Germinal center (tissue), 1 donor: Measurements from ENCODE around the gene GTF2H4.
"Not testable (repeated sequence)": the region's sequence is repeated elsewhere in the genome, so short reads cannot be mapped to it uniquely, and the experiment has no call there.

Experiments used
- DNase-seq: peaks from one replicate; pipeline ENCODE4 v3.0.0; 2012; ENCODE audit warnings: mixed read lengths, low spot score

Gene GTF2H4

DNA sequence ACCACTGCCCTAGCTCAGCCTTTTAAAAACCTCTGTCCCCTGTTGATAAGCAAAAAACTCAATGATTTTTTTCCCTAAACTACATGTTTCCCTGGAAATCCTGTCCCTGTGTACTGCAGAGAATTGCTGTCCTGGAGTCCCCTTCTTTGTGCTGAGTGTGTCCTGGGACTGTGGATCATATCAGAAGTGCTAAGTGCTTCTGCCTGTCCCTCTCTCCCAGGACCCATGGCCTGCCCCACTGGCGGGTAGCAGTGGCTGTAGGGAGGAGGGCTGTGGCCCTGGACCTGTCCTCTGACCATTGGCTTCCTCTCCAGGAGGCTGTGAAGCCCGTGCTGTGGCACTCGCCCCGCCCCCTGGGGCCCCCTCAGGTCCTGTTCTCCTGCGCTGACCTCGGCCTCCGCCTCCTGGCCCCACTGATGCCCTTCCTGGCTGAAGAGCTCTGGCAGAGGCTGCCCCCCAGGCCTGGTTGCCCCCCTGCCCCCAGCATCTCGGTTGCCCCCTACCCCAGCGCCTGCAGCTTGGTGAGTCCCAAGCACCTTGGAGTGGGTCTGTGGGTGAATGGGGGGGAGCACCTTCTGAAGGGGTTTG is 16.1 kb downstream of the GTF2H4 start:
- not testable (repeated sequence) for DNase-seq

DNA sequence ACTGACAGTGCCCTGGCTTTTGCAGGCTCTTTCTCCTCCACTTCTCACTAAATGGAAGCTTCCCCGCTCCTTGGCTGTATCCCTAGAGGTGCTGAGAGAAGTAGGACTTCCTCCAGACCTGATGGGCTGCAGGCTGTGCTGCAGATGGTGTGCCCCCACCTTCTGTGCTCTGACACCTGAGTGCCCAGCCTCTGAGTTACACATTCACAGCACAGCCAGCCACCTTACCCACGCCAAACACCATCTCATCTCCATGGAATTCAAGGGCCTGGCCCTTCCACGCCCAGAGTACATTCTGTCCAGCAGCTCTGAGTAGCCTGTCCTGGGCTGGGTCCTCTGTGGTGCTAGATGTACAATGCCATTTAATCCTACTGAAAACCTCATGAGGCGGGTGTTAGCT is 18.6 kb downstream of the GTF2H4 start:
- DNase-seq: no peak

DNA sequence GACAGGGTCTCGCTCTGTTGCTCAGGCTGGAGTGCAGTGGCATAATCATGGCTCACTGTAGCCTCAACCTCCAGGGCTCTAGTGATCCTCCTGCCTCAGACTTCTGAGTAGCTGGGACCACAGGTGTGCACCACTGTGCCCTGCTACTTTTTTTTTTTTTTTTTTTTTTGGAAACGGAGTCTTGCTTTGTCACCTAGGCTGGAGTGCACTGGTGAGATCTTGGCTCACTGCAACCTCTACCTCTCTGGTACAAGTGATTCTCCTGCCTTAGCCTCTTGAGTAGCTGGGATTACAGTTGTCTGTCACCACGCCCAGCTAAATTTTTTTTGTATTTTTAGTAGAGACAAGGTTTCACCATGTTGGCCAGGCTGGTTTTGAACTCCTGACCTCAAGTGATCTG is 19.1 kb downstream of the GTF2H4 start:
- not testable (repeated sequence) for DNase-seq

DNA sequence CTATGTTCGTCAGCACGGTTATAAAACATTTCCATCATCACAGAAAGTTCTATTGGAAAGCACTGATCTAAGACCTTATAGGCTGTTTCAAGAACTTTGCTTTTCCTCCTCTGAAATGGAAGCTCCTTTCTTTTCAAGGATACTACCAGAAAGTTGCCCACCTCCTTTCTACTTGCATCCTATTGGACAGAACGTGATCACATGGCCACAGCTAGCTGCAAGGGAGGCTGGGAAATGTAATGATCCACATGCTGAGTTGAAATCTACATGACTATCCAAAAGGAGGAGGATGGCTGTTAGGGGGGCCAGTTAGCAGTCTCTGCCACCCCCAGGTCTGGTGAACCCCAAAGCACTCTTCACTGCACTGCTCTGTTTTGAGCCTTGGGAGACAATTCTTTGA is 20.7 kb downstream of the GTF2H4 start:
- no peak for DNase-seq

DNA sequence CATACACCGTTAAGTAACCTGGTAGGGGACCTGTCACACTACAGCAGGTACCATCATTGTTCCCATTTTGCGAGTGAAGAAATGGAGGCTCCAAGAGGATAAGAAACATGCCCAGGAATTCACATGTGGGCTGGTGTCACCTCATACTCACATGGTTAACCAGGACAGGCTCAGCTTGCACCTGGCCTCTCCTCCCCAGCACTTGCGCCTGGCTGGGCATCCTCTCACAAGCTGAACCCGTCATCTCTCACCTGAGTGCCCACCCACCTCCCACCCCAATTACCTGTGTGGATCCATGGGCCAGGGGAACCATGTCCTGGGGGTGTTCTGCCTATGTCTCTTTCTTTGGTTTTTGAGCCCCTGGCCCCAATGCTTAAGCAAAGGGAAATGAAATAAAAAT is 22.5 kb downstream of the GTF2H4 start:
- DNase-seq: no peak

DNA sequence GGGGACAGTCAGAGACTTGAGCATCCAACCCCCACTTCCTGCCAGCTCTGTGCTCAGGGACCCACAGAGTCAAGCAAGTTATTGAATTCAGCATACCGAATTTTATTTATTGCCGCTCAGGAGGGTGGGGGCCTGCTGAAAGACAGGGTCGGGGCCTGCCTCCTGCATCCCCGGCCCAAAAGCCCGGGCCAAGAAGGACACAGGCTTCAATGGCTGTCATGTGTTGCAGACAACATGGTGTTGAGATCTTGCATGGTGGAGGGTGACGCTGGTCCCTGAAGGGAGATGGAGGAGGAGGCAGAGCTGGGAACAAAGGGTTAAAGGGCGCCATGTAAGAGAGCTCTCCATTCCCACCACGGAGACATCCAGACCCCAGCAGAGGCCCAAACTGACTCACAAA is 23.3 kb downstream of the GTF2H4 start:
- no peak for DNase-seq

DNA sequence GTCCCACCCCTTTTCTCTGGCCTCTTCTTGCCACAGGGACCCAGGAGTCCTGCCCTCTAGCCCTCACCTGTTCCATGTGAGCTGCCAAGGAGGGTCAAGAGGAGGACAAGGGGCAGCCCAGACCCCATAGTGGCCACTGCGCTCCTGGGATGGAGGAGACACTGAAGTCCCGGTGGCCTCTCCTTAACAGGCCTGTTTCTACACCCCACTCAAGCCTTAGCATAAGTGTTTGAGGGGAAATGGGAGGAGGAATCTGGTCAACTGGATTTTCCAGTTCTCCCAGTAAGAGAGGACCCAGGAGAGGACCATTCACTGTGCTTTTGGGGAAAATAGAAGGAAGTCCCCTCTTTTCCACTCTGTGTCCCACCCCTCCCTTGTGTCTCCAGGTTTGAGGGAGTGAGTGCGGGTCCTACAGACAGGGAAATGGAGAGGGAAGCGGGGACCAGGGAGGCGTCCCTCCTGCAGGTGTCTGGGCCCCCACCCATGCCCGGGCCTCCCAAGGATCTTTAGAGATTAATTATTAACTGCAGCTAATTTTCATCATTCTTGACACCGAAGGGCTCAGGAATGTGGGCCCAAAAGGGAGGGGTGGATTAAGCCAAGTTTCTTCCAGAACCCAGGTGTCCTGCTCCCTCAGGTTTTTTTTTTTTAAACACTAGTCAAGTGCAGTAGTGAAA is 24.1 kb downstream of the GTF2H4 start, which contains the start of gene SFTA2:
SFTA2 (minus strand) TSS at position 202 of the 677 bp plus-strand sequence; CDS start at position 128, 74 bp downstream.
- no peak for DNase-seq

DNA sequence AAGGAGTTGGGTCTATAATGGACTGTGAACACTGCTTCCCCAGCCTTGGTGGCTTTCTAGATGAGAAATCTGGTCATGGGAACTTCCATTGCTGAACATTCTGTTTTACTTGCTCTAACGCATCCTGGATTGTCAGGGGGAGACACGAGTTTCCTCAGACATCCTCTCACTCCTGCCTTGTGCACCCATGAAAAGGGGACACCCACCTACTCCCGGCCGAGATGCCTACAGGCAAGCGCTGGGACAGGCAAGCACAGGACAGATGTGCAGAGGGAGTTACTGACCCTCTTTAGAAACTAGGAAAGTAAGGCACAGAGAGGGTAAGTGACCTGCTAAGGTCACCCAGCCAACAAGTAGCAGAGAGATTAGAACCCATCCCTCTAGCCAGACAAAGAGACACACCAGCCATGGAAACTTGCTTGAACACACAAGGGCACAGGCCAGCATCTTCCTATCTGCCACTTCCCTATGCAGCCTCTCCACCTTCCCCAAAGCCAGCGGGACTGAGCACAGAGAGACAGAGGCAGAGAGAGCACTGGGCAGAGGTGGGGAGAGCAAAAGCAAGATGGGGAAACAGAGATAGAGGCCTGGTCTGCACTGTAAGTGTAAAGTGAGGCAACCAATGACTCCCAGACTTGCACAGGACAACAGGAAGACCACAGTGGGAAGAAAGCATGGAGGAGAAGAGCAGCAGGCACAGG is 24.8 kb downstream of the GTF2H4 start:
- DNase-seq: no peak

DNA sequence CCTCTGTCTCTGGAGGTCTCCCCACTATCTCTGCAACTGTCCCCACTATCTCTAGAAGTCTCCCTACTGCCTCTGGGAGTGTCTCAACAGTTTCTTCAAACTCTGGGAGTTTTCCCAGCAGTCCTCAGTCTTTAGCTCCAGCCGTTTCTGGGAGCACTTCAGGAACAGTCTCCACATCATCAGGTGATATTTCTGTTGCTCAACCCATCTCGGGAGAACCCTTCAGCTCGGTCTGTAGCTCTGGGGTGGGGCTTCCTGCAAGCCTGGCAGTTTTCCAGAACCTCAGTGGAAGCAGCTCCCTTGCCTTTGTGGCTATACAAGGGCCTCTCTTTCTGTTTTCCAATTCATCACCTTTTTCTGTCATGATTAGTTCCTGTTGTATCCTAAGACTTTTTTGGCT is 27.0 kb downstream of the GTF2H4 start:
- no peak for DNase-seq

DNA sequence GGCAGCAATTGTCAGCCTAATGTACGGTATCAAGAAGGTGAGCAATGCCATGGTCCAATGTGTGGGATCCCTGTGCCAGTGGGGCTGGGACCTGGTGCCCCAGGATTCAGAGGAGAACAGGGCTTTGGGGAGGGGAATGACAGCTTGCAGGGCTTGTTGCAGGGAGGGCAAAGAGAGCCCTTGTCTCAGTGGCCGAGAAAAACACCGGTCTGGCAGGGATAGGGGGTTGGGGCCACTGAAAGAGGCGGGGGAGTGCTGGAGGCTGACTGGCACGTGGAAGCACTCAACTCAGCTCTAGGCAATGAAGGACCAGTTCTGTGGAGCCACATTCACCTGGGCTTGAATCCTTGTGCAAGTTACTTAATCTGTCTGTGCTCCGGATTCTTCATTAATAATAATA is 29.3 kb downstream of the GTF2H4 start:
- no peak for DNase-seq

DNA sequence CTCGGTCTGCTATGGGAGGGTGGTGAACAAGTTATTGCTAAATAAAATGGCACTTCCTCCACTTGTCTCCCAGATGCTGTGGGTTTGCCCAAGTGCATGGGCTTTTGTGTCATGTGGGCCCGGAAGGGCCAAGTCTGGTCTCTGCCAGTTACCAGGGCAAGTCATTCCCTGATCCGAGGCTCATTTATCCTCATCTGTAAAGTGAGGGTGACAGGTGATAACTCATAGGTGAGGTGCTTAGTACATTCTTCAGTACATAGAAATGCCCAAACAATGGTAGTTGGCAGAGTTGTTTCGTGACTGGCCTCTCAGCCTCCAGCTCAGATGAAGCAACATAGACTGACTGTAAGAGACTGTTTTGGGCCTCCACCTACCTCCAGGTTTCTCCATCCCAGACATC is 30.7 kb downstream of the GTF2H4 start:
- DNase-seq: no peak

DNA sequence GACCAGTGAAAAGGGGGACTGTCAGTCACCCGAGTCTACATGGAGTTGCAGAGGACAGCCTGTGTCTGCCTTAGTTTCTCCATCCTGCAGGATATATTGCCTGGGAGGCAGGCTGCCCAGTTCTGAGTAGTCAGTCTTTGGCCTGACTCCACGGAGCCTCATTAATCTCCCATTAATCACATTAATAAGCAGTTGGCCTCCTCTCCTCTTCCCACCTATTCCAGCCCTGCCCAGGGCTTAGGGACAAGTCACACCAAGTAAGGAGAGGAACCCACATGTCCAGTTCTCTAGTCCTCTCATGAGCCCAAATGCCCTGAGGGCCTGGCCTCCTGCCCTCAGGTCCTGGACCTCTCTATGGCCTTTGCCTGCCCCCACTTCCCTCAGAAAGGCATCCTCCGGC is 31.5 kb downstream of the GTF2H4 start:
- DNase-seq: no peak

DNA sequence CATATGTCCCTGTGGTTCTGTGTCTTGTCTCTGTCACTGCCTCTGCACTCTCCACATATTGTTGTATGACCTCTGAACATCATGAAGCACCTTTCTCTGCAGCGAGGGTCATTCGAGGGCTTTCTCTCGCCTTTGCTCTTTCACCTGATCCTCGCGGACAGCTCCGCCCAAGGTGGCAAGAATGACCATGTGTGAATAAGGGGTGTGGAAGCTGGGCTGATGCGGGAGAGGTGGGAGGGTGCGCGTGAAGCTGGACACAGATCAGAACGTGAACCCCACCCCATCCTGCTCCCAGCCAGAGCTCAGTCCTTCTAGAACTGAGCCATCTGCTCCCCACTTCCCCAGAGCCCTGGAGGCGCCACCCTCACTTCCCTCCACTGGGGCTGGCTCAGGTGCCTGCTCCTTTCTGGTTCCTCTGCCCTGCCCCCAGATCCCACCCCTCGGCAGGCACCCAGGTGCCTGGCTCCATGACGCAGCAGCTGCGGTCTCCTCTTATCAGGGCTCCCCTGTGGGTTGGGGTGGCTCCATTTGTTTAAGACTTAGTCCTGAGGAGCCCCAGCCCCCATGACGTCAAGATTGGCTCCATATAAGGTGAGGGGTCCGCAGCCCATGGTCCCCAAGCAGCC is 32.5 kb downstream of the GTF2H4 start, which contains the start of gene MUCL3:
MUCL3 (plus strand) TSS at position 613 of the 626 bp plus-strand sequence. CDS start 27 bp downstream, outside the sequence.
- no peak for DNase-seq

DNA sequence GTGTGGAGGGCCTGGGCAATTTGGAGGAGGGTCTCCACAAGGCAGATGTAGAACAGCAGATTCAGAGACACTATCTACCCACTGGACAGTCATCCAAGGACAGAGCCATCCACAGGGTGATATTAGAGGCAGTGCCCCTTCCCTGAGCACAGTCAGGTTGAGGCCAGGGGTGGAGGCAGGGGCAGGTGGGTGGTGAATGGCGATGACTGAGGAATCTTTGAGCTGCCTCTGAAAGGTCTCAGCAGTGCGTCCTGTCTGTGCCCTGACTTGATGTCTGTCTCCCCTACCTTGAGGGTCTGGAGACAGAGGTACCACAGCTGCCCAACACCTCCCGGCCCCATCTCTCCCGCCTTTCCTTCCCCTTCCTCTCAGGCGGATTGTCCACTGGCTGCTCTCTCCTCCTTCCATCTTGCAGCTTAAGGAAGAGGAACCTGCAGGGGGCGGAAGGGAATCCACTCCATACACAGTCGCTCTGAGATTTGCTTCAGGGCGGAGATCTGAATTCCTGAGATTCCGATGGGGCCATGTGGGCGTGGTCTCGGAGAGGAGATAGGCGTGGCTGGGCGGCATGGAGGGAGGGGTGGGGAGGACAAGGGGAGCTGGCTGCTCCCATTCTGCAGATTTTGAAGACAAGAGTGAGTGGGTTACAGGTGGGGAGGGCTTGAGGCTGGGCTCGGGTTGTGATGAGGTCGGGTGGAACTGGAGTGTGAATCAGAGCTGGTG is 34.5 kb downstream of the GTF2H4 start:
- no peak for DNase-seq

DNA sequence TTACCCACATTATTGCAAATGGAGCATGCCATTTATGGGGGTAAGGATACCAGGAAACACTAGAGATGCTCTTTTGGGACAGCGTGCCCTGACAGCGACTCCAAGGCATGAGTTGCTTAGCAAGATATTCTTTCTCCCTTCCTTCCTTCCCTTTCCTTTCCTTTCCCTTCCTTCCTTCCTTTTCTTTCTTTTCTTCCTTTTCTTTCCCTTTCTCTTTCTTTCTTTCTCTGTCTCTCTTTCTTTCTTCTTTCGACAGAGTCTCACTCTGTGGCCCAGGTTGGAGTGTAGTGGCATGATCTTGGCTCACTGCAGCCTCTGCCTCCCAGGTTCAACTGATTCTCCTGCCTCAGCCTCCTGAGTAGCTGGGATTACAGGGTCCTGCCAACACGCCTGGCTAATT is 36.0 kb downstream of the GTF2H4 start:
- no peak for DNase-seq

DNA sequence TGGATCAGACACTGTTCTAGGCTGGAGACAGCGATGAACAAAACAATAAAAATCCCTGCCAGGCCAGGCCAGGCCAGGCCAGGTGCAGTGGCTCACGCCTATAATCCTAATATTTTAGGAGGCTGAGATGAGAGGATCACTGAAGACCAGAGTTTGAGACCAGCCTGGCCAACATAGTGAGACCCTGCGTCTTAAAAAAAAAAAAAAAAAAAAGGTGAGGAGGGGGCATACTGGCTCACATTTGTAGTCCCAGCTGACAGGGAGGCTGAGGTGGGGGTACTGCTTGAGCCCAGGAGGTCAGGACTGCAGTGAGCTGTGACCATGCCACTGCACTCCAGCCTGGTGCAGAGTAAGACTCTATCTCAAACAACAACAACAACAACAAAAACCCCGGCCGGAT is 37.3 kb downstream of the GTF2H4 start:
- DNase-seq: no peak

DNA sequence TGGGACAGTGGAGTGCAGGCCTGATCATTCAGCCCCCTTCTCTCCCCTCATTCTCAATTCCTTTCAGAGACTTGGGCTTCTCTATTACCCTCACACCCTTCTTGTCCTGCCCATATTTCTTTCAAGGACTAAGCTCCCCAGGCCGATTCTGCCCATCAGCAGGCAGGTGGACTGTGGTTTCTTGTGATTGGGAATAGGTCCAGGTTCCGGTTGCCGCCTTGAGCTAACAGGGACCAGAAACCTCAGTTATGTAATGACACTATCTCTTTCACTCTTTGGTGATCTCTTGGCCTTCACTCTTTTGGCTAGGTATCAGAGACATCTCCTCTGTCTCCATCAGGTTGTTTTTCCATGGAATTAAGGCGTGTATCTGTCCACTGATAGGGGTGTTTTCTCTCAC is 39.2 kb downstream of the GTF2H4 start:
- DNase-seq: no peak

DNA sequence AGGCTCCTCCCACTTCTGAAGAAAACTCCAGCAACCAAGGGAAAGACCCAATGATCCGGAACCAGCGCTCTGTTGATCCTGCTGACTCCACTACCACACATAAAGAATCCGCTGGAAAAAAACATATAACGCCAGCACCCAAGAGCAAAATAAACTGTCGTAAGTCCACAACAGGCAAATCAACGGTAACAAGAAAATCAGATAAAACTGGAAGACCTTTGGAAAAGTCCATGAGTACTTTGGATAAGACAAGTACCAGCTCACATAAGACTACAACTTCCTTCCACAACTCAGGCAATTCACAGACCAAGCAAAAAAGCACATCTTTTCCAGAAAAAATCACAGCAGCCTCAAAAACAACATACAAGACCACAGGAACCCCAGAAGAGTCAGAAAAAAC is 40.8 kb downstream of the GTF2H4 start:
- no peak for DNase-seq

DNA sequence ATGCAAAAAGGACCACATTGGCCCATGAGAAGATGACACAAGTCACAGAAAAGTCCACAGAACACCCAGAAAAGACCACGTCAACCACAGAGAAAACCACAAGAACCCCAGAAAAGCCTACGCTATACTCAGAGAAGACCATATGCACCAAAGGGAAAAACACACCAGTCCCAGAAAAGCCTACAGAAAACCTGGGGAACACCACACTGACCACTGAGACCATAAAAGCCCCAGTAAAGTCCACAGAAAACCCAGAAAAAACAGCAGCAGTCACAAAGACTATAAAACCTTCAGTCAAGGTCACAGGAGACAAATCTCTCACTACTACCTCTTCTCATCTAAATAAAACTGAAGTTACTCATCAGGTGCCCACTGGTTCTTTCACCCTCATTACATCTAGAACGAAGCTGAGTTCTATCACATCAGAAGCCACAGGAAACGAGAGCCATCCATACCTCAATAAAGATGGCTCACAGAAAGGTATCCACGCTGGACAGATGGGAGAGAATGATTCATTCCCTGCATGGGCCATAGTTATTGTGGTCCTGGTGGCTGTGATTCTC is 44.0 kb downstream of the GTF2H4 start:
- no peak for DNase-seq

DNA sequence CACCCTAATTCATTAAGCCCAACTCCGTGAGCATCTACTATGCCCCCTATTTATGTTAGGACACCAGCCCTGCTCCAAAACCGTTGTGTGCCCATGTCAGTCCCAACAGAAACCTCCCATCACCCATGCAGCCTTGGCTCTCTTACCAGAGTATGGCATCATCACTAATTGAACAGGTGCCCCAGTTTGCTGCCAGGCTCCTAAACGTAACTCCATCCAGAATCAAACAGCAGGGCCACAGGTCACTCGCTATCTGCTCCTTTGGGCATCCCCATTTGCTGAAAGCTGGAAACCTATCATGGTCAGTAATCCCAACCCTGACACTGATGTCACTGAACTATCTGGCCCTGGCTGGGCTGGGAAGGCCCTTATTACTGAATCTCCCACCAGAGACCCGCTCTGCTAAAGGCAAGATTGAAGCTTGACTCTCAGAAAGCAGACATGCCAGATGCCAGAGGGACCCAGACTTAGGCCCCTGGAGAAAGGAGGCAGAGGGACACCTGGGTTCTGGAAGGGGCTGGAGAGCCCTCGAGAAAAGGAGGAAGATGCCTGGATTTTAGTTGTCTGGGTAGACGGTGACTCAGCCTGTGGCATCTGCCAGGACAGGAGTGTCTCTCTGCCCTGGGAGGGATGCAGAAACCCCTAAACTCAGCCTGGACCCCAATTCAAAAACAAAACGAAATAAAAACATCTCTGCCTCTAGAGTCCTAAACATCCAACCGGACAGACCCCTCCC is 46.8 kb downstream of the GTF2H4 start:
- no peak for DNase-seq
